Measurements from ENCODE around the gene PLD2. TPM values are rescaled to one million over a fixed set of nuclear protein-coding genes. Genes with fewer than 3 reads are reported as not detected.

PLD2 gene
- total and polyA plus RNA-seq, 5 experiments from 2014 or later, result 1.1 to 27.9 (median 1.9) TPM

- Mint-ChIP-seq H3K27me3 (no peaks in the 10 kb centered on the region), H3K4me1 (peaks cover 46 to 76% (median 66%) of the 10 kb centered on the region in 4 donors), H3K9me3 (no peaks in the 10 kb centered on the region), H3K4me3 (no peak overlapping the region), H3K27ac (peak overlapping the region in 1 of 10 donors; percentile 20), H3K36me3 (peaks cover 0 to 20% (median 4%) of the 10 kb centered on the region in 3 donors)
- POLR2A ChIA-PET, result interaction anchor here (0.8 to 1.7 kb wide), 2 partner anchors 17 to 34 kb away, joined by 3 read pairs; no protein-coding TSS in a partner anchor
- ATAC-seq, result no peak
- no peak for DNase-seq
Observed at GRCh38 chr17:4838309-4838785, 31.4 kb downstream of the PLD2 start.

DNA sequence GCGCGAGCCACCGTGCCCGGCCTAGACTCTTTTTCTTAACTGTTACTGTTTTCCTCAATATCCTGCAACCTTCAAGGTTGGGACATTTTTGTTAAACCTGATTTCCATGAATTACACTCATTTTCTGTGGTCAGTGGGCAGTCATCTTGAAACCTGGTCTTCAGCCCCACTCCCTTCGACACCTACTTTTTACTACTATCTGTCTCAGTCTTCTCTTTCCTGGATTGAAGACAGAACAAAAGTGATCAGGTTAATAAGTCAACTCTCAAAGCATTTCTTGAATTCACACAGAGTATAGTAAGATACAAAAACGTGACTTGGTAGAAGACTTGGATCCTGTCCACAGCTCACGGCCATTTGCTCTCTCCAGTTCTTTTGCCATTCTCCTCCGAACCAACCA, 32.3 kb downstream of the PLD2 start:
- POLR2A ChIA-PET, result interaction anchor here (0.7 kb wide), 1 partner anchor 22 kb away, joined by 4 read pairs; no protein-coding TSS in a partner anchor
- Mint-ChIP-seq H3K36me3 (peaks cover 0 to 23% (median 4%) of the 10 kb centered on the region in 3 donors), H3K27me3 (no peaks in the 10 kb centered on the region), H3K9me3 (no peaks in the 10 kb centered on the region), H3K4me1 (peaks cover 41 to 76% (median 61%) of the 10 kb centered on the region in 4 donors), H3K4me3 (peak overlapping the region in 1 of 10 donors; percentile 38), H3K27ac (peak overlapping the region in 1 of 10 donors; percentile 14)
- ATAC-seq (no peak), DNase-seq (no peak)

- H3K9me3 Mint-ChIP-seq, result no peaks in the 10 kb centered on the region
- no peak for DNase-seq
- POLR2A ChIA-PET, result no interaction called here
- H3K4me1 Mint-ChIP-seq, result peaks cover 38 to 76% (median 58%) of the 10 kb centered on the region in 4 donors
- no peaks in the 10 kb centered on the region for H3K27me3 Mint-ChIP-seq
- no peak for ATAC-seq
- peak overlapping the region in 5 of 10 donors; percentile 0 to 64 (median 25) for H3K27ac Mint-ChIP-seq
- H3K4me3 Mint-ChIP-seq, result peak overlapping the region in 4 of 10 donors; percentile 26 to 56 (median 42)
- H3K36me3 Mint-ChIP-seq, result peaks cover 0 to 33% (median 4%) of the 10 kb centered on the region in 3 donors
Observed at GRCh38 chr17:4839965-4840892, 33.3 kb downstream of the PLD2 start.

GRCh38 chr17:4840893-4841242, 33.9 kb downstream of the PLD2 start:
- Mint-ChIP-seq H3K4me1 (peaks cover 39 to 72% (median 54%) of the 10 kb centered on the region in 4 donors), H3K36me3 (peaks cover 0 to 36% (median 4%) of the 10 kb centered on the region in 3 donors), H3K9me3 (no peaks in the 10 kb centered on the region), H3K27ac (peak overlapping the region in 2 of 10 donors; percentile 12 to 64), H3K27me3 (no peaks in the 10 kb centered on the region), H3K4me3 (peak overlapping the region in 4 of 10 donors; percentile 26 to 56 (median 42))
- POLR2A ChIA-PET, result no interaction called here
- ATAC-seq (peak in 1 of 2 donors; percentile 58), DNase-seq (no peak)

DNA sequence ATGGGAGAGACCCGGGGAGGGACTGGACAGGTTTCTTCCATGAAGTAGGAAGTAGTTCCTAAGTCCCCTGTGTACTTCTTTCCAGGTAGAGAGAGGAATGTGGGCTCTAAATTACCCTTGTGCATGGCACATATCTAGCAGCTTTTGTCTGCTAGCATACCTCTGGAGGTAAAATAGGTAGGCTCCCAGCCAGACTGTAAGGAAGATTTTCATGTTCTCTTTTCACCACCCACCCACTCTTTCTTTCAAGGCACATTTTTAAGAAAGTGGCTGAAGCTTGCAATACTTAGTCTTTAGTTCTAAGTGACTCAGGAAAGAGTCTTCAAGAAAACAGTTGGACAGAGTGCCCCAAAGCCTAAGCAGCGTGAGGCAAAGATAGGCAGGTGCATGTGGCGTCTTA, 35.4 kb downstream of the PLD2 start:
- H3K9me3 Mint-ChIP-seq, result no peaks in the 10 kb centered on the region
- H3K36me3 Mint-ChIP-seq, result peaks cover 0 to 40% (median 4%) of the 10 kb centered on the region in 3 donors

GRCh38 chr17:4843321-4844000, 36.5 kb downstream of the PLD2 start:
- ATAC-seq, result no peak
- DNase-seq, result no peak
- Mint-ChIP-seq H3K36me3 (peaks cover 0 to 35% (median 4%) of the 10 kb centered on the region in 3 donors), H3K9me3 (no peaks in the 10 kb centered on the region), H3K4me1 (peaks cover 35 to 60% (median 49%) of the 10 kb centered on the region in 4 donors), H3K27me3 (no peaks in the 10 kb centered on the region), H3K4me3 (no peak overlapping the region), H3K27ac (peak overlapping the region in 2 of 10 donors; percentile 17 to 61)
- POLR2A ChIA-PET, result no interaction called here

More for the DNA sequence above, 35.4 kb downstream of the PLD2 start:
- H3K4me1 Mint-ChIP-seq, result peaks cover 37 to 65% (median 52%) of the 10 kb centered on the region in 4 donors
- ATAC-seq (no peak), DNase-seq (no peak)
- no peak overlapping the region for H3K4me3 Mint-ChIP-seq
- peak overlapping the region in 2 of 10 donors; percentile 11 to 61 for H3K27ac Mint-ChIP-seq
- H3K27me3 Mint-ChIP-seq, result no peaks in the 10 kb centered on the region
- POLR2A ChIA-PET, result no interaction called here

DNA sequence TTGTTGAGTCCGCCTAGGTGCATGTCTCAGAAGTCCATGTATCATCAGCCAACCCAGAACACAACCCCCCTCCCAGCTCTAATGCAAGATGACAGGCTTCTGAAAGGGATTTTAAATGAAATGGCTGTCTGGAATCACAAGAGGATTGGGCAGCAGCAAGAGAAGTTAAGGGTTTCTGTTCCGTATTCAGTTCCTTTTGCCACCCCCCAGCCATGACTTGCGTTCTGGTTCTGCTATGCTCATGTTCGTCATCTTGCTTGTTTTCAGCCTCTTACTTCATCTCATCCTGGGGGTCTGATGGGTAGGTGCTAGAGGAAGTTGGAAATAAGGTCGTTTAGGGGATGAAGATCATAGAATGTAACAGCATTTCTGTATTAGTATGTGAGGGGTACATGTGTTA, 38.2 kb downstream of the PLD2 start:
- Mint-ChIP-seq H3K9me3 (no peaks in the 10 kb centered on the region), H3K36me3 (peaks cover 0 to 33% (median 0%) of the 10 kb centered on the region in 3 donors), H3K4me3 (no peak overlapping the region), H3K27me3 (no peaks in the 10 kb centered on the region), H3K4me1 (peaks cover 30 to 53% (median 43%) of the 10 kb centered on the region in 4 donors), H3K27ac (no peak overlapping the region)
- ATAC-seq (no peak), DNase-seq (no peak)
- POLR2A ChIA-PET, result no interaction called here

DNA sequence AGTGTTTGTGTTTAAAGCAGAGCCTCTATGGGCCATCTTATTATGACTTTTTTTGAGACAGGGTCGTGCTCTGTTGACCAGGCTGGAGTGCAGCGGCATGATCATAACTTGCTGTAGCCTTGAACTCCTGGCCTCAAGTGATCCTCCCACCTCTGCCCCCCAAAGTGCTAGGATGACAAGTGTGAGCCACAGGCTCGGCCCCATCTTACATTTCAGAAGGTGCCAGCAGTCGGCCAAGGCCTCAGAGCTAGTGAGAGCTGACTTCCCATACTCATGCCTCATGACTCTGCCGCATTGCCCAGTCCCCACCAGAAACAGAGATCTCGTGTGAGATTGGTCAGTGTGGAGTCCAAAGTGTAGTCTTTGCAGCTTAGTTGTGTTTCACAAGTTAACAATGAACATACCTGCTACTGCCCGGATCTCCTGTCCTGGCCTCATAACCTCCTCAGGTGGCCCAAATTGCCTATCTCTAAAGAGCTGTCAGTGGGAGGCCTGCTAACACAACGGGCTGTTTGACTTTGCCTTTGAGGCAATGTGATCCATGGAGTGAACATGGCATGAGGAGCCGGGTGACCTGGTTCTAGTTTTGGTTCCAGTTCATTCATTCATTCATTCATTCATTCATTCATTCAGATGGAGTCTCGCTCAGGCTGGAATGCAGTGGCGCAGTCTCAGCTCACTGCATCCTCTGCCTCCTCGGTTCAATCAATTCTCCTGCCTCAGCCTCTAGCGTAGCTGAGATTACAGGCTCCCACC, 39.9 kb downstream of the PLD2 start:
- peaks cover 0 to under 1% (median 0%) of the 10 kb centered on the region in 9 donors for H3K9me3 Mint-ChIP-seq
- peak overlapping the region in 1 of 10 donors; percentile 21 for H3K27ac Mint-ChIP-seq
- no peaks in the 10 kb centered on the region for H3K27me3 Mint-ChIP-seq
- POLR2A ChIA-PET, result interaction anchor here (0.6 kb wide), 1 partner anchor 20 kb away, joined by 3 read pairs; no protein-coding TSS in a partner anchor
- H3K4me1 Mint-ChIP-seq, result peaks cover 33 to 53% (median 41%) of the 10 kb centered on the region in 4 donors
- peaks cover 0 to 31% (median 0%) of the 10 kb centered on the region in 3 donors for H3K36me3 Mint-ChIP-seq
- ATAC-seq (no peak), DNase-seq (no peak)
- no peak overlapping the region for H3K4me3 Mint-ChIP-seq

- Mint-ChIP-seq H3K4me1 (peaks cover 36 to 58% (median 42%) of the 10 kb centered on the region in 4 donors), H3K27ac (no peak overlapping the region), H3K9me3 (peaks cover 0 to 8% (median 0%) of the 10 kb centered on the region in 9 donors), H3K27me3 (no peaks in the 10 kb centered on the region), H3K36me3 (peaks cover 0 to 24% (median 0%) of the 10 kb centered on the region in 3 donors), H3K4me3 (no peak overlapping the region)
- POLR2A ChIA-PET, result interaction anchor here (1.3 kb wide), 1 partner anchor 13 kb away, joined by 3 read pairs; no protein-coding TSS in a partner anchor
- DNase-seq (no peak), ATAC-seq (no peak)
Observed at GRCh38 chr17:4849011-4849536, 42.1 kb downstream of the PLD2 start.

GRCh38 chr17:4850246-4850645, 43.3 kb downstream of the PLD2 start:
- ATAC-seq (no peak), DNase-seq (no peak)
- Mint-ChIP-seq H3K36me3 (peaks cover 2 to 12% (median 4%) of the 10 kb centered on the region in 3 donors), H3K9me3 (peaks cover 0 to 8% (median 0%) of the 10 kb centered on the region in 9 donors), H3K4me3 (no peak overlapping the region), H3K27me3 (no peaks in the 10 kb centered on the region), H3K4me1 (peaks cover 31 to 54% (median 41%) of the 10 kb centered on the region in 4 donors), H3K27ac (no peak overlapping the region)
- POLR2A ChIA-PET, result interaction anchor here (0.8 kb wide), 1 partner anchor 13 kb away, joined by 3 read pairs; no protein-coding TSS in a partner anchor

DNA sequence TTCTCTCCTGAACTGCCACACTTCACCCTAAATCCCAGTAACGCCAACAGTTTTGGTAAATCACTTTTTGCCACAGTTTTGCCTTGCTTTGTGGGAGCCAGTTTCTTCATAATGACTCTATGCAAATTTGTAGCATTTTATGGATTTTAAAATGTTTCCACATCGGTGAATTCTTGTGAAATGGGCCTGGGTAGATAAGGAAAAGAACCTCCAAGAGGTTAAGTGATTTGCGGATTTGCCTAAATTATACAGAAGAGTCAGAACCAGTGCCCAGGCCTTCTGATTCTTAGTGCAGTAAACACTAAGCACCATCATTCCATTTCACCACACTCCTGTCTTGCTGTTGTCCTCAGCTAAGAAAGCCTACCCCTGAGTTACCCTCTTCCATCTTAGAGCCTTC, 44.1 kb downstream of the PLD2 start:
- H3K27me3 Mint-ChIP-seq, result no peaks in the 10 kb centered on the region
- peaks cover 0 to 8% (median 0%) of the 10 kb centered on the region in 9 donors for H3K9me3 Mint-ChIP-seq
- DNase-seq, result no peak
- no peak for ATAC-seq
- H3K36me3 Mint-ChIP-seq, result peaks cover 2 to 7% (median 4%) of the 10 kb centered on the region in 3 donors
- peaks cover 29 to 54% (median 37%) of the 10 kb centered on the region in 4 donors for H3K4me1 Mint-ChIP-seq
- peak overlapping the region in 2 of 10 donors; percentile 3 to 49 for H3K27ac Mint-ChIP-seq
- POLR2A ChIA-PET, result no interaction called here
- peak overlapping the region in 1 of 10 donors; percentile 48 for H3K4me3 Mint-ChIP-seq

All from naive thymus-derived CD8-positive, alpha-beta T cell (primary cell).